GM21717 (cell line): ENCODE data around the gene DNAAF8.
"Not testable (repeated sequence)": the region's sequence is repeated elsewhere in the genome, so short reads cannot be mapped to it uniquely, and the experiment has no call there.

Source experiments
- ATAC-seq: cut with Tn5 transposase; IDR thresholded peaks from one replicate; pipeline ENCODE4 v1.9.1; 2021; ENCODE audit warnings: mild to moderate bottlenecking, moderate library complexity; ENCODE audit not compliant: unreplicated experiment

Gene DNAAF8

DNA sequence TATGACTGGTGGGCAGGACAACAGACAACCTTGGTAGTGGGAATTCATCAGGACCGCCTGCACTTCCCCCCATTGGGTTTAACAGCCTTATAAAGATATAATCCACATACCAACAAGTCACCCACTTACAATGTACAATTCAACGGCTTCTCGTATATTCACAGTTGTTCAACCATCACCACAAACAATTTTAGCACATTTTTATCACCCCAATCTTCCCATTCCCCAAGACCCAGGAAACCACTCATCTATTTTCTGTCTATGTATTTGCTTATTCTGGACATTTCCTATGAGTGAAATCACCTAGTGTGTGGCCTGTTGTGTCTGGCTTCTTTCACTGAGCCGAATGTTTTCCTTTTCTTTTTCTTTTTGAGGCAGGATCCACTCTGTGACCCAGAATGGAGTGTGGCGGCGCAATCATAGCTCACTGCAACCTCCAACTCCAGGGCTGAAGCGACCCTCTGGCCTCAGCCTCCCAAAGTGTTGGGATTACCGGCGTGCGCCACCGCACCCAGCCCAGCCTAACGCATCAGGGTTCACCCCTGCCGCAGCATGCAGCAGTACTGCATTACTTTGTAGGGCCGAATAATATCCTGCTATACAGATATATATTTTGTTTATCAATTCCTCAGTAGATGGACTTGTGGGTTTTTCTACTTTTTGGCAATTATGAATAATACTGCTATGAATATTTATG lies 11.1 kb upstream of the DNAAF8 start:
- ATAC-seq, result no peak

DNA sequence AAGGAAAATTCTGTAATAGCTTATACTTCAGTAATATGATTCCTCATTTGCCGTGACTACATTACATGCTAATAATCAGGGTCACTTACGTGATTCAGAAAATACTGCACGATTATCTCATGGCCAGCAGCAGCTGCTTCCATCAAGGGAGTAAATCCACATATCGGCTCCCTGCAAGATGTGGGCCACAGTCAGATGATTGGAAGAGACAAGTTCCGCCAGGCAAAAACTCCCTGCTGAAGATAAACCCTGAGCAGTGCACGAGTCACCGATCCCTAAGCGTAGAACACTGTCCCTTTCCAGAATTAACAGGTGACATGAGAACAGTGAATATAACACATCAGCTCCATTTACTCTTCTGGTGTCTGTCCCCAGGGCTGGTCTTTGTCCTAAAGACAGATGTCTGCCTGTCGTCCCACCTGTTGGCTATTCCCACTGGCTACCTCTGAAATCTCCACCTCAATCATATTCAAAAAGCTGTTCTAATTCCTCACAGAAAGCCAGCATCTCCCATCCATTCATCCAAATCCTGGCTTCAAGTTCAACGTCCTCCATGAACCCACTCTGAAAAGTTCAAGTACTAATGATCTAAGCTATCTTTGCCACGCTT lies 9.6 kb upstream of the DNAAF8 start:
- no peak for ATAC-seq

DNA sequence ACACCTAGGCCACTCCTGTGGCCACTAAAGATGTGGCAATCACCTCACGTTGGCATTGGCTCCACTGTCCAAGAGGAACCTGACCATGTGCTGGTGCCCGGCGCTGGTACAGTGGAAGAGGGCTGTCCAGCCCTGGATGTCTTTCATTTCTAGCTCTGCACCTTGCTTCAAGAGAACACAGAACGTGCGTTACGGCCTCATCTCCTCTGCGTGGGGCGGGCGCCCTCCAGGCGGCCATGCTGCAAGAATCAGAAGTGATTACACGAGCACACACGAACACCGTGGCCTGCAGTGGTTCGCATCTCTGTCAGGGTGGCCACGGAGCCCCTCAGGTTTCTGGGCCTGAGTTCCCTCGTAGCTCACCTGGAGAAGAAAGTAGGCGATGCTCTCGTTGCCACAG lies 7.7 kb upstream of the DNAAF8 start:
- ATAC-seq, result no peak

DNA sequence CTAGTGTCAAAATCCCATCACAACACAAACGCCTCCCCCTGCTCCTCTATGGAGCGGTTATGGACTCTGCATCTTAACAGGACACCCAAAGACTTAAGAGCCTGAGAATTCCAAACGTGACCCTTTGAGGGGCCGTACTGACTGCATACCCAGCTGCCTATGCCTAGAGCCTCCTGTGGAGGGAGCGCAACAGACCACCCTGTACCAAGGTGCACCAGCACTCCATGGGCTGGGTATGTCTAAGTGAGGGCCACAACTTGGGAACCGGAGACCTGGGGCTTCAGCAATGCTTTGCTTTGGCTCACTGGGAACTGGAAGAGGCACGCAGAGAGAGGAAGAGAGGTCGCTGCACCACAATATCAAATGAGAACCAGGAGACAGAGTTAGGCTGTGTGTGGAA lies 5.7 kb upstream of the DNAAF8 start:
- no peak for ATAC-seq

- ATAC-seq, result no peak
These were observed 4.5 kb upstream of the DNAAF8 start for GRCh38 chr16:4729876-4730275.

DNA sequence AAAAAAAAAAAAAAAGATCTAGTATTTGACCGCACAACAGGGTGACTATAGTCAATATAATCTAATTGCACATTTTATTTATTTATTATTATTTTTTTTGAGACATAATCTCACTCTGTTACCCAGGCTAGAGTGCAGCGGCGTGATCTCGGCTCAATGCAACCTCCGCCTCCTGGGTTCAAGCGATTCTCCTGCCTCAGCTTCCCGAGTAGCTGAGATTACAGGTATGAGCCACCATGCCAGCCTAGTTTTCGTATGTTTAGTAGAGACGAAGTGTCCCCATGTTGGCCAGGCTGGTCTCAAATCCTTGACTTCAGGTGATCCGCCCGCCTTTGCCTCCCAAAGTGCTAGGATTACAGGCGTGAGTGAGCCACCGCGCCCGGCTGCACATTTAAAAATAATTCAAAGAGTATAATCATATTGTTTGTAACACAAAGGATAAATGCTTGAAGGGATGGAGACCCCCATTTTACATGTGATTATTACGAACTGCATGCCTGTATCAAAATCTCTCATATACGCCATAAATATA lies 1.1 kb upstream of the DNAAF8 start:
- no peak for ATAC-seq

GRCh38 chr16:4733747-4734062 lies 632 bp upstream of the DNAAF8 start:
- no peak for ATAC-seq

DNA sequence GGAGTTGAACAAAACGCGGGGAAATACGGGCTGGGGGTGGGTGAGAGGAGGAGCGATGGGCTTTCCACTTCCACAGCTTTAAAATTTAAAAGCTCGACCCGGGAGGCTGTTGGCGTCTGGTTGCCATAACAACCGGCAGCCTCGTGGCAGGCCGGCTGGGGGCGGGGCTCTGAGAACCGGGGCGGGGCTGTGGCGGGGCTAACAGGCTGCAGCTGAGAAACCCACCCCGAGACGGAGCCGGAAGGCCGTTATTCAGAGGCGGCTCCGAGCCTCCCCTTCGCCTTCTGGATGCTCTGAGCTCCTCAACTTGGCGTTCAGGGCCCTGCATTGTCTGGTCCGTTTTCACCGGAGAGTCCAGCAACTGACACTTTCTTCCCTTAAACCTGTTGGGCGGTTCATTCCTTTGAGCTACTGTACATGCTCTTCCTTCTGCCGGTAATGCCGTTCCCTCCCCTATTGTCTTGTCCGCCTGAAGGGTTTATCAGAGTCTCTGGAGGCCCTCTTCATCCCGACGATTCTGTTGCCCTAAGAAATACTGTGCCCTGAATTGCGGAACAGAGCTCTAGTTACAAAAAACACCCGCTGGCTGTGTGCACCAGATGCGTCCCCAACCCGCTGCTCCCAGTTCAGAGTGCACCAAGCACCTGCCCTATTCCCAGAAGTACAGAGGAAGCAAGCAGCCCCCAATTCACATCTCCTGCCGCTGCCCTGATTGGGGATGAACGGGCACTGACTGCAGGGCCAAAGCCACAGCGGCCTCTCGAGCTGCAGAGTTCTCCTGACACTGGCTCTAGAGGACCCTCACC lies 596 bp downstream of the DNAAF8 start:
- peak; percentile 61 for ATAC-seq

- ATAC-seq, result no peak
These were observed 2.2 kb downstream of the DNAAF8 start for GRCh38 chr16:4736546-4736945.

DNA sequence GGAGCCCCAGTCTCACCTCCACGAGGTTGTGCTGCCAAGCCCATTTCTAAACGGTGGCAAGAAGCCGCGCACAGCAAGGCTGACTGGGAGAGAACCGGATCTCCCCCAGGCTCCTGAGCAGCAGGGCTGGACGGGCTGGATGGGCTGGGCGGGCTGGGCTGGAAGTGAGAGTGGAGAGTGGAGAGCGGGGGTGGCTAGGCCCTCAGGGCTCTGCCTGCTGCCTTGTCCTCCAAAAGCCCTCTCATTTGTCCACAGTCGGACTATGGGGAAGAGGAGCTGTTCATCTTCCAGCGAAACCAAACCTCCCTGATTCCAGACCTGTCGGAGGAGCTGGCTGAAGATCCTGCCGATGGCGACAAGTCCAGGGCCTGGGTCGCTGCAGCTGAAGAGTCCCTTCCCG lies 3.2 kb downstream of the DNAAF8 start:
- no peak for ATAC-seq

DNA sequence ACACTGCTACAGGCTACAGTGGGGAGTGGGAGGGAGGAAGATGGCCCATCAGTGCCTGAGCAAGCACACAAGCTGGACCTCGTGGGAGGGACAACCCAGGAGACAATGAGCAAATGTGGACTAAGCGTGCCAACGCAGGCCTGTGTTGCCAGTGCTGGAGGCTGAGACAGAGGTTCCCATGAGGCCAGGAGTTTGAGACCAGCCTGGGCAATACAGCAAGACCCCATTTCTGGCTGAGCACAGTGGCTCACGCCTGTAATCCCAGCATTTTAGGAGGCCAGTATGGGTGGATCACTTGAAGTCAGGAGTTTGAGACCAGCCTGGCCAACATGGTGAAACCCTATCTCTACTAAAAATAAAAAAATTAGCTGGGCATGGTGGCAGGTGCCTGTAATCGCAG lies 4.0 kb downstream of the DNAAF8 start:
- ATAC-seq, result not testable (repeated sequence)

DNA sequence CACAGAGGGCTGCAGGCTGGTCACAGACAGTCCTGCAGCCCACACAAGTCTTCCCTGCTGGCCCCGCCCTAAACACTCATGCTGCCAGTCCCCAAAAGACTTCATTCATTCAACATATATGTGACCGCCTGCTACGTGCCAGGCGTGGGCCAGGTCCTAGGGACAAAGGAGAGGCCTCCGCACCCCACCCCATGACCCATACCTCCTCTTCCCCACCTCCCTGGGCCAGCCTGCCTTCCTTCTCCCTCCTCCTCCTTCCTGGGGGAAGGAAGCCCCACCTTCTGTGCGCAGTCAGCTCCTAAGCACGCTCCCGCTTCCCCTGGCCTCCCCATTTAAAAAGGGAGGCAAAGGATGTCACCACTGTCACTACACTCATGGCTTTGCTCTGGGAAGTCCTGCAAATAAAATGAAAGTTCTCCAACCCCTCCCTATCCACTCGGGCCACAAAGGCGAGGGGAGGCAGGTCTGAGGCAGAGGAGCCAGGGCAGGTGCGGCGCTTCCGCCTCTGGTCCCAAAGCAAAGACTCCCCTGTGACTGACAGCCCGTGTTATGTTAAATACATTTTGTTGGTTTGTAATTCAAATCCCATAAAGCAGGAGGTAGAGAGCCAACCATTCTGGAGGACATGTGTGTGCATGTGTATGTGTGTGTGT lies 9.0 kb downstream of the DNAAF8 start:
- no peak for ATAC-seq

DNA sequence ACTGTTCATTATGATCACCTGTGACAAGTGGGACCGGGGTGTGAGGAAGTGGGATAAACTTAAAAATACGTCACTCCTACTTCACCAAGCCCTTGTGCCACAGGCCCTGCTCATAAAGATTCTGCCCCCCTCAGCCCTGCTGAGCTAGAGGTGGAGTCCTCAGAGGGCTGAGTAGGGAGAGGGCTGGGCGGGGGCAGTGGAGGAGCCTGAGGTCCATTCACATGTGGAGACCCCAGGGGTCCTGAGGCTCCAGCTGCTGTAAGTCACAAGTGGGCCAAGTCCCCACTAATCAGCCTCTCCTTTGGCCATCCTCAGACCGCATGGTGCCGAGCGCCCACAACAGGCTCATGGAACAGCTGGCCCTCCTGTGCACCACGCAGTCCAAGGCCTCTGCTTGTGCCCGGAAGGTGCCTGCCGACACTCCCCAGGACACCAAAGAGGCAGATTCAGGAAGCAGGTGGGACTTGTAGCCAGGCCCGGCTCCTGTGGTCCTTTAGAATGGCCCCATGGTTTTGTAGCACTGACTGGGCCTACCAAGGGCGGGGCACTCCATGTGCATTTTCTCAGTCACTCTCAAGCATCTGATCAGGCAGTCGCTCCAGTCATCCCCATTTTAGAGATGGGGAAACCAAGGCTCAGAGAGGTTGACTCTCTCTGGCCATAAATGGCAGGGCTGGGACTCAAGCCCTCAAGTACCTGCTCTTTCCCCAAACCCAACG lies 10.4 kb downstream of the DNAAF8 start:
- no peak for ATAC-seq

DNA sequence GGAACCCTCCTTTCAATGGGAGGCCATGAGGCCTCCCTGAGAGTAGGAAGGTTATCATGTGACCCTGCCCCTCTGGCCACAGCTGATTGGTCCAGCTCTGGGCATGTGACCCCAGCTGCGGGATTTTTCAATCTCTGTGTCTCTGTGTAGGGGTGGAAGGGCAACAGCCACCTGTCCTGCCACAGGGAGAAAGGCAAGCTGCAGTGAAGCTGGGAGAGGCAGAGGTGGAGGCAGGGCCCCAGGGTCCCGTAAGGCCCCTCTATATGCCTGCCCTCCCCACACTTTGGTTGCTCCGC lies 10.9 kb downstream of the DNAAF8 start:
- ATAC-seq, result no peak

- ATAC-seq, result no peak
These were observed 11.9 kb downstream of the DNAAF8 start for GRCh38 chr16:4746215-4746614.

GRCh38 chr16:4746991-4747574 lies 12.7 kb downstream of the DNAAF8 start:
- ATAC-seq, result no peak

GRCh38 chr16:4747906-4748681 lies 13.8 kb downstream of the DNAAF8 start:
- ATAC-seq, result no peak

DNA sequence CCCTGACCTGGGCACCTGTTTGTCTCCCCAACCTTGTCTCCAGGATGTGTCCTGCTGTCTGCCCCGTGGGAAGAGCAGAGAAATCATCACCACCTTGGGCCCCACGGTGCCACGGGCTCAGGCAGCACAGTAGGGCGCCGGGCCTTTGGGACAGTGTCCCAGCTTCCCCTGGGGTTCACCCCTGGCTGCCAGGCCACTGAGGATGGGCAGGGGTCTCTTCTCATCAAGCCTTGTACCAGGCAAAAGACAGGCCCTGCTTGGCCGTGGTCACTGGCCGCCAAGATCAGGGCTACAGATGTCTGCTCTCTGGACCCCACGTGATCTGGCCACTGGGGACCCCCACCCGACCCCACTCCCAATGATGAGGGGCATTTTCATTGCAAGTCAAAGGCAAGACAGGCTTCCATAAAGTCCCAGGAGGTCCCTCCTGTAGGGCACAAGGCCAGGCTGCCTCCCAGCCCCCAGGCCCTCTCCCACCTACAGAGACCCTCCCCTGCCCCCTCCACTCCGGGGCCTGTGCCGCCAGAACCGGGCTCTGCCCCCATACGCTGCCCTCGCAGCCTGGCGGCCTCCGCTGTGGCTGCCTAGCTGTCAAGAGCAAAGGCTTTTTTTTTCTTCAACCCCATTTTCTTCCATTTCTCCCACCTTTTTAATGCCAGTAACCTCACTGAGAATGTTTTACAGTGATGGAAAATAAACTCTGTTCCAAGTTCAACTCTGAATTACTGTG lies 14.5 kb downstream of the DNAAF8 start:
- ATAC-seq, result no peak

DNA sequence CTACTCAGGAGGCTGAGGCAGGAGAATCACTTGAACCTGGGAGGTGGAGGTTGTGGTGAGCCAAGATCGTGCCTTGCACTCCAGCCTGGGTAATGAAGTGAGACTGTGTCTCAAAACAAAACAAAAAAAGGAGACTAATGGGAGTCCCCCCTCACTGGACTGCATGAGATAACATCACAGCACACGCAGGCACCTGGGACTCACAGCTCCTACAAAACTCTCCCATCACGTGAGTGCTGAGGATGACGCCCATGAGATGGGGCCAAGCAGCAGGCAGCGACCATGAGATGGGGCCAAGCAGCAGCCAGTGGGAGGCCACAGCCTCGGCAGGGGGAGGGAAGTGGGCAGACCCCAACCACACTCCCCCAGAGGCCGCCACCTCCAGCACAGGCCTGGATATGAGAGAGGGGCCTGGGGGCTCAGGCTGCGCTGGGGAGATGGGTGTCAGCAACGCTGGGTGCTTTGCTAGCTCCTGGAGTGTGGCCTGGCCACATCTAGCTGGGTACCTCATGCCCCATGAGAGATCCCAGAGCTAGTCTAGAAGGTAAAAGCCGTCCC lies 15.4 kb downstream of the DNAAF8 start:
- ATAC-seq, result no peak
